K562 (cell line): ENCODE data around the gene HOXB6. TPM values are rescaled to one million over a fixed set of nuclear protein-coding genes. Genes with fewer than 3 reads are reported as not detected.
A peak's percentile ranks its signal among the peaks of the same experiment; 100 is the strongest.

Experiments
- CTCFL ChIP-seq: IDR thresholded peaks from 2 replicates; pipeline ENCODE4 v1.6.1; 2011; ENCODE audit warnings: borderline replicate concordance, low read depth, mild to moderate bottlenecking, moderate library complexity, low read length; ENCODE audit not compliant: insufficient read depth, poor library complexity, severe bottlenecking
- CXXC5 ChIP-seq: fragments of 250-450 bp; sonication (Bioruptor Pico); IDR thresholded peaks from 2 replicates; pipeline ENCODE4 v1.8.0; 2022; ENCODE audit warnings: inconsistent platforms, mild to moderate bottlenecking, moderate library complexity
- DACH1 ChIP-seq: fragments of 450-650 bp; IDR thresholded peaks from 2 replicates; pipeline ENCODE4 v1.6.1; 2018; ENCODE audit not compliant: partially characterized antibody
- GTF3C2 ChIP-seq: IDR thresholded peaks from 3 replicates; pipeline ENCODE4 v1.6.1; 2011; ENCODE audit warnings: borderline replicate concordance, mild to moderate bottlenecking, moderate library complexity; ENCODE audit not compliant: insufficient read length; ENCODE audit errors: extremely low read depth
- PBX2 ChIP-seq, 2 experiments: IDR thresholded peaks in 1 of 2; conservative IDR thresholded peaks in 1 of 2; 2 replicates each; pipeline ENCODE4 v1.6.1; 2016; ENCODE audit warnings: low read depth in 2 of 2, mild to moderate bottlenecking in 1 of 2, missing compliant biosample characterization in 1 of 2, missing genetic modification characterization in 1 of 2, moderate library complexity in 1 of 2
- PHTF2 ChIP-seq: fragments of 250-450 bp; sonication (Bioruptor Pico); IDR thresholded peaks from 2 replicates; pipeline ENCODE4 v1.5.0; 2021; ENCODE audit warnings: mild to moderate bottlenecking
- RBM34 ChIP-seq: fragments of 200-400 bp; formaldehyde crosslinking; IDR thresholded peaks from 2 replicates; pipeline ENCODE4 v1.6.1; 2018; ENCODE audit warnings: low read length, borderline replicate concordance; ENCODE audit not compliant: insufficient read depth
- SAFB ChIP-seq: fragments of 200-400 bp; formaldehyde crosslinking; IDR thresholded peaks from 2 replicates; pipeline ENCODE4 v1.6.1; 2017; ENCODE audit warnings: low read depth, low read length, borderline replicate concordance
- ZNF398 ChIP-seq: fragments of 250-450 bp; sonication (Bioruptor Pico); IDR thresholded peaks from 2 replicates; pipeline ENCODE4 v1.8.0; 2021; ENCODE audit warnings: moderate library complexity, mild to moderate bottlenecking, inconsistent platforms
- polyA plus RNA-seq, 8 experiments: library from polyadenylated mRNA; depleted of rRNA in 4 of 8; stranded (reverse) in 5 of 8; unstranded in 3 of 8; fragments of >200 nt; fragmentation: Nextera tagmentation in 2 of 8; fragmentation: Illumina TruSeq in 1 of 8; extraction: Ambion mirVana in 2 of 8; extraction: Trizol in 1 of 8; gene quantifications; 2 replicates each; pipeline versions ENCODE4 v1.2.1 to v1.2.3, GENCODE V29; 2011 to 2014; ENCODE audit warnings: inconsistent platforms in 1 of 8, missing spikeins in 1 of 8
- total RNA-seq, 7 experiments: library from RNA; depleted of rRNA in 6 of 7; stranded (reverse); fragments of >200 nt in 6 of 7; fragmentation: Illumina TruSeq in 2 of 7; extraction: Trizol in 2 of 7; gene quantifications; 2 replicates each; pipeline versions ENCODE4 v1.2.1 to v1.2.3, GENCODE V29; 2011 to 2021; ENCODE audit warnings: low replicate concordance in 1 of 7
- TF ChIP-seq, protein P1 (sequence below): sonication (generic); formaldehyde crosslinking; IDR thresholded peaks from 2 replicates; pipeline ENCODE4 v1.8.0; 2022; ENCODE audit warnings: mild to moderate bottlenecking, missing genetic modification reagents
- TF ChIP-seq, protein P2 (sequence below): sonication (generic); formaldehyde crosslinking; IDR thresholded peaks from 2 replicates; pipeline ENCODE4 v1.8.0; 2023; ENCODE audit warnings: mild to moderate bottlenecking, missing genetic modification reagents

HOXB6 gene
- total and polyA plus RNA-seq, 9 of the 15 experiments (the other 6 are each of a cell fraction or from before 2014, with no cell fraction given): 1.2 to 14.8 (median 4.9) TPM

DNA sequence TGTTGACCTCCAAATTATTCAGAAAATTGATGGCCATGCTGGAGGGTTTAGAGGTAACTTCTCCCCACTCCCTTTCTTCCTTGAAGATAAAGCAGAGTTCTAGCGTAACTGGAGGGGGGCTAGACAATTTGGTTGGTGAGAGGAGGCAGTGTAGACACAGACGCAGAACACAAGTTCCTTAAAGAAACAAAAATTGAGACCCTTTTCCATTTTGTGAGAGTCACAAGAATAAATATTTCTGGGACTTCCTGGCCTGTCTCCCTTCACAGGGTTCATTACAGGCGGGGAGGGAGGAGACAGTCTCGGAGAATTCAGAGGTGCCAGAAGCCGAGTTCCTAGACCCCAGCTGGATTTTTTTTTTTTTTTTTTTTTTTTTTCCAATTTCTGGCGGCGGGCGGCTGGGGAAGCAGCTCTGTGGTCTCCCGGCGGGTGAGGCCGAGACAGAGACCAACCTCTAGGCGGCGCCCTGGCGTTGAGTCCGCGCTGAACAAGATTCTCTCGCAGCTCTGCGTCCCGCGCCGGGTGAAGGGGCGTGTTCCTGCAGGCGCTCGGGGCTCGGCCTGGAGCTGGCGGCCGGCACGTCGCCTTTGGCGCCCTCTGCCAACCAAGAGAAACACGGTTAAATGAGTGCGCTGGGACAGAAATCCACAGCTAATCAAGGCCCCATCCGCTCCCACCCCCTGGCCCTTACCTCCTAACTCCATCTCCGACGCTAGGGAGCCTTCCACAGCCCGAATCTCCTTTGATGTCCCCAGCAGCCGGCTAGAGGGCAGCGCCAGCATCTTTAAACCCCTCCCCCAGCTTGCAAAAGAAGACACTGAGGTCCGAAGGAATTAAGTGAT, 31.6 kb upstream of the HOXB6 start (continued):
- peak; percentile 79 for TF ChIP-seq CTCFL
- TF ChIP-seq GTF3C2: no peak
- TF ChIP-seq CXXC5: peak; percentile 87
- TF ChIP-seq, protein P1, sequence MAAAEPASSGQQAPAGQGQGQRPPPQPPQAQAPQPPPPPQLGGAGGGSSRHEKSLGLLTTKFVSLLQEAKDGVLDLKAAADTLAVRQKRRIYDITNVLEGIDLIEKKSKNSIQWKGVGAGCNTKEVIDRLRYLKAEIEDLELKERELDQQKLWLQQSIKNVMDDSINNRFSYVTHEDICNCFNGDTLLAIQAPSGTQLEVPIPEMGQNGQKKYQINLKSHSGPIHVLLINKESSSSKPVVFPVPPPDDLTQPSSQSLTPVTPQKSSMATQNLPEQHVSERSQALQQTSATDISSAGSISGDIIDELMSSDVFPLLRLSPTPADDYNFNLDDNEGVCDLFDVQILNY: no peak
- no peak for TF ChIP-seq PHTF2 (CRISPR knock-in tag)
- TF ChIP-seq RBM34: no peak
- TF ChIP-seq SAFB: no peak
- TF ChIP-seq, protein P2, sequence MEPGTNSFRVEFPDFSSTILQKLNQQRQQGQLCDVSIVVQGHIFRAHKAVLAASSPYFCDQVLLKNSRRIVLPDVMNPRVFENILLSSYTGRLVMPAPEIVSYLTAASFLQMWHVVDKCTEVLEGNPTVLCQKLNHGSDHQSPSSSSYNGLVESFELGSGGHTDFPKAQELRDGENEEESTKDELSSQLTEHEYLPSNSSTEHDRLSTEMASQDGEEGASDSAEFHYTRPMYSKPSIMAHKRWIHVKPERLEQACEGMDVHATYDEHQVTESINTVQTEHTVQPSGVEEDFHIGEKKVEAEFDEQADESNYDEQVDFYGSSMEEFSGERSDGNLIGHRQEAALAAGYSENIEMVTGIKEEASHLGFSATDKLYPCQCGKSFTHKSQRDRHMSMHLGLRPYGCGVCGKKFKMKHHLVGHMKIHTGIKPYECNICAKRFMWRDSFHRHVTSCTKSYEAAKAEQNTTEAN (CRISPR knock-in tag): no peak
- no peak for TF ChIP-seq ZNF398 (CRISPR knock-in tag)
- no peak for TF ChIP-seq PBX2 (CRISPR knock-in tag; IDR thresholded peaks at IDR 0.05; ENCODE audit: low read depth)
- TF ChIP-seq PBX2 (tag; conservative IDR thresholded peaks at IDR 0.05; ENCODE audit: low read depth): no peak
- TF ChIP-seq DACH1: no peak
